ENCODE data around the gene TRPM3.

The TRPM3 gene

DNA sequence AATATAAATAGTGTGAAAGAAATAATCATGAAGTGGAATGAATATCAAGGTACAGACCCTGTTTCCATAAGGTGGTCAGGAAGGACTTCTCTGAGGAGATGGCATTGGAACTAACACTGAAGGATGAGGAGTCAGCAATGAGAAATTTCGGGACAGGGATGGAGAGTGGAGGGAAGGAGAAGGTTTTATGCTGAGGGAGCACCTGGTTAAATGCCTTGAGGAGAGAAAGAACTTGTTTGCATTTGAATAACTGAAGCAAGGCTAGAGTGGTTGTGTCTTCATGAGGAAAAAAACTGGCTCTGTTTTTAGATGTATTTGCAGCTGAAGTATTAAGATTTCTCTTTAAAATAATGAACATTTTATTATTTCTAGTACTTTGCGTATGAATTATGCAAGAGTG, 180.8 kb downstream of the TRPM3 start:
- DNase-seq, result no peak

DNA sequence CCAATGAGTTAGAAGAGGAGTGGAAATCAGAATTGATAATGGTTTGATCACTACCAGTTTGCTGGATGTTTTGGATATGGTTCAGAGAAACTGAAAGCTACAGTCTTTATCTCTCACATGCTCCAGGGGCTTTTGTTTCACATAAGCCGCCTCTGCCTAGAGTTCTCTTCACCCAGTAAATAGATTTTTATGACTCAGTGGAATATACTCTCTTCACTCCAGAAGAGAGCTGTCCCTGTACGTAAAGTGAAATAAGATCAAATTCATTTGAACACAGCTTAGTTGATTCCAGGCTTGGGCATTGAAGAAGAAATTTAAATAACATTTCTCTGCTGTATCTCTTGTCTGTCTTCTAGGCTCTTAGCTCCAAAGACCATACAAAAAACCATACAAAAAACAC, 184.9 kb downstream of the TRPM3 start:
- no peak for DNase-seq

DNA sequence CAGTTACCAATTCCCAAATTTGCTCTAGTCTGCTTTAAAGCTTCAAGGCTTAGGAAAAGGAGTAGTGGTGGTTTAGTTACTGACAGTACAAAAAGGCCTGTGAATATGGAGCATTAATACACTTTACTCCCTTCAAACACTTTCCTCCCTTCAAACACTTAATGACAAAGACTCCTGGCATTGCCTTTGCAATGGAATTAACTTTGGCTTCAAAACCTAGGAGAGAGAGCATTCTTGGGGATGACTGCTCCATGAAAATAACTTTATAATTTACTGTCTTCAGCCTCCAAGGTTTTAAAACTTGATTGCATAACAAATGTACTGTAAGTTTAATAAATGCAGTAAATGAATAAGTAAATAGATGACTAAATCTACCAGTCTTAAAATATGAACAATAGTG, 185.6 kb downstream of the TRPM3 start:
- no peak for DNase-seq

DNA sequence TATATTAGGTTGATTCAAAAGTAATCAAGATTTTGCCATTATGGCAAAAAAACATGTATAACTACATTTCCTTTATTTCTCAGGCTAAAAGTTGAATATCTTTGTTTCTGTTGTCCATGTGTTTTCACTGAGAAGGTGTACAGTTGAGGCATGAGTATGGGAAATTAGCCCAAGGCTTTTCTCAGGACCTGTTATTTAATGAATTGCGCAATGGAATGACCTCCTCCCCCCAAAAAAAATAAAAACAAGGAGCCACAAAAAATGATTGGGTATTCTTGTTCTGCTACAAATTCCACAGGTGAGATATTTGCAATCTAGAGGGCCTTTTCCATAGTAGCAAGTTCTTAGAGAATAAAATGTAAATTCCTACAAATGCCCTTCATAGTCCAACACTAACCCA, 186.8 kb downstream of the TRPM3 start:
- no peak for DNase-seq

DNA sequence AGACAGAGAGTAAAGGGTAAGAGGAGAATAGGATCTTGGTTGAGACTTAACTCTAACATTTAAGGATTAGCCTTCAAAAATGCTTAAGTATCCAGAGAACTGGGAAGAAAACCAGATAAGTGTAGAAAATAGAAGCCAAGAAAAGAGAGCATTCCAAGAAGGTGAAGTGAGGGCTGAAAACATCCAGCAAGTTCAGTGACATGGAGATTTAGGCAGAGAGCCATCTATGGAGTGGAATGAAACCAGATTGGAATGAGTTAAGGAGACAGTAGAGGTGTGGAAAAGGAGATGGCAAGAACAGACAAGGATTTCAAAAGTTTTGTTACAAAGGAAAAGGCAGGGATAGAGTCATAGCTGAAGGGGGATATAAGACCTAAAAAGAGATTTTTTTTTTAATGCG, 188.1 kb downstream of the TRPM3 start:
- no peak for DNase-seq

DNA sequence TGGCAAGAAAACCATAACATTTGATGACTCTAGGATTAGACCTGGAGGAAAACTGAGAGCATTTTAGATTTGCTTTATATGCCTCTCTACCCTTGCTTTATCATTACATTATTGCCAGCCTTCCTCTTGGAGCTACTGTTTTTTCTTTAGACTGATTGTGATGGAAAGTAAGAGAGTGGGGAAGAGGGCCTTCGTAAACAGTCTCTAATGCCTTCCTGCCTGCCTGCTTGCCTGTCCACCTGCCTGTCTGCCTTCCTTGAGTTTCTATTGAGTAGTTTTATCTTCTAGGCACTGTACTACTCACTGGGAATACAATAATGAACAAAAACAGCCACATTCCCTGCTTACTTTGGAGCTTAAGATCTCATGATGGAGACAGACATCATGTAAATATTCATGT, 189.3 kb downstream of the TRPM3 start:
- DNase-seq, result no peak

DNA sequence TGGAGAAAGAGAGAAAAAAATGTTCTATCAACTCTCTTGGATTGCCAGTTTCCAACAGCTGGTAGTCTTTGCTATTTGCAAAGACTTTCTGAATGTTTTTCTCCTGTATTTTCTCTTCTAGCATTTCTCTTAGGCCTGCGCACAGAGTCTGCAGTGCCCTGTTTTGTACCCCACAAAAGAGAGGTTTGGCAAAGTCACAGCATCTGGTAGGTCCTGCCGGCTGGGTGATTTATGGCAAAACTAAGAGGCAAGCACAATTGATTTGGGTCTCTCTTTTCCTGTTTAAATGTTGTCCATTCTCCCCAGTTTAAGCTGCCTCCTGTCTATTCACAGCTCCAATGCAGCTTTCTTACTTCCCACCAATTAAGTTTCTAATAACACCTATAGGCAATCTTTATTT, 193.9 kb downstream of the TRPM3 start:
- no peak for DNase-seq

DNA sequence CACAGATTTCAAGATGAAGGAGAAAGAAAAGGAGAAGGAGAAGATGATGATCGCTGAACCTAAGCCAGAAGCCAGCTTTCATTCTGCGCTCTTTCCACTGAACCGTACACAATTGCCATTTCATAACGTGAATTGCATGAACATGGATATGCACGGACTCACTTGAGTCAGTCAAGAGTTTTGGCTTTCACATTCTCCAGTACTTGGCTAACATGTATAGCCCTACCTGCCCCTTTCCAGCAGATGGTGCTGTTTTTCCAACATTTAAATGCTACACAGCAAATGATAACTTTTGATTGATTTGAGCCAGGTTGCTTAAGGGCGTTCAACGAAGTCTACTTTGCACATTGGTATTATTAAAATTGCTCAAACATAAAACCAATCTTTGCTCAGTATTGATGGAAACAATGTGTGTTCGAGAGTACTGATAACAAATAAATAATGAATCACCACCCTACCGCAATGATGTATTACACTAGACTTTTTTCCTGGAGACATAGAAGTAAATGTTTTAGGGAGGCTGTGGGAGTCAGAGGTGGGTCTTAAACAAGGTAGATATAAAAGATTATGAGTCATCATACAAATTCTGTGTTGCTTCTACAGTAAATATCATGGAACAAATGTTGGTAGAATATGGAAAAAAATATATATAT, 196.4 kb downstream of the TRPM3 start:
- DNase-seq, result peak; percentile 16

DNA sequence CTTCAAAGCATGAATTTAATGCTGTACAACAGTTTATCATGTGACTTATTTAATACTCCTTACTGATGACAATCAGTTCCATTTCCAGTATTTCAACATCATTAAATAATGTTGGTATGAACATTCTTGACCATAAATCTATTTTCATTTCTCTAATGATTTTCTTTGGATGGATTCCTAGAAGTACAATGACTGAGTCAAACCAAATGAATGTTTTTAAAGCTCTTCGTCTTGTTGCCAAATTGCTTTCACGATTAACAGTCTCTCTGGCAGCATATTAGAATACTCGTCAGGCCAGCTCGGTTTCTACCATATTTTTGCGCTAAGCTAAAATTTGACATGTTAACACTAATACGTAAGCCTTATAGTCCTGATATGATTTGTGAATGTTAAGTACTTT, 197.0 kb downstream of the TRPM3 start:
- DNase-seq, result no peak

DNA sequence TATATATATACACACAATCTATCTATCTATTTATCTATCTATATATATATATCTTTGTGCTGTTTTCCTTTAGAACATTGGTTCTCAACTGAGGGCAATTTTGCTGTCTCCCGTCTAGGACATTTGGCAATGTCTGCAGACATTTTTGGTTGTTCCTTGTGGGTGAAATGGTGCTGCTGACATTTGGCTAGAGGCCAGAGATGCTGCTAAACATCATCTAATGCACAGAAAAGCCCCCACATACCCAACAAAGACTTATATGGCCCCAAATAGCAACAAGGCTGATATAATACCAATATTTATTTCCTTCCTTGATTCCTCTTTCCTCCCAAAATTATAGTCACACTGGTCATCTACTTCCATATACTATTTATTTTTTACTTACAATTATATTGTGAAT, 197.5 kb downstream of the TRPM3 start:
- no peak for DNase-seq

DNA sequence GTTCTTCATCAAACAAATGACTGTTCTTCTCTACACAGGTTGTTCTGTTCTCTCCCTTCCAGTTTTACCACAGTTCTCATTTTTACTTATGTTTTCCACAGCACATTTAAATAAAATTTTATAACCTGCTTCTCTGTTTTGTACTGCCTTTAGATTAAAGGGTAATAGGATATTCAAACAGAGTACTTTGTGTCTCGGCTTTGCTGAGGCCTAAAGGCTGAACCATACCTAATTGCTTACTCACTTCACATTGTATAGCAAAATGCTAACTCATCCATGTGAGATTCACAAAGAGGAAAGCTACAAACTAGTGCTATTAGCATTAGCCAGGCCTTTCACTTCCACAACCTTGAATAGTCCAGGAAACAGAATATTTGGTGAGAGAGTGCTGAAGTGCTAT, 200.3 kb downstream of the TRPM3 start:
- no peak for DNase-seq

DNA sequence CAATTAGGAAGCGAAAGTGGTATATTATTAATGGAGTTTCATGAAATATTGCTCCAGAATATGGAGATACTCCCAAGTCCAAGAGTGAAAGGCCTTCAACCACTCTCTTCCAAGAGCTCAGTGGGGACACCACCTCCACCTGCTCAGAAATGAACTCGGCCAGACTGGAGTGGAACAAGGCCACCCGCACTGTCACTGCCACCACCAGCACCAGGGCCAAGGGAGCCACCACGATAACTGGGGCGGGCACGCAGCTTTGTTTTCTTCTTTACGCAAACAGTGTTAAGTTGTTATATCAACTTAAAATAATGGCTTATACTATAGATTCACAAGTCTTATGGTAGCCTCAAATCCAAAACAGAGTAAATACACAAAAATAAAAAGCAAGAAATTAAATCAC, 204.1 kb downstream of the TRPM3 start:
- DNase-seq, result no peak

DNA sequence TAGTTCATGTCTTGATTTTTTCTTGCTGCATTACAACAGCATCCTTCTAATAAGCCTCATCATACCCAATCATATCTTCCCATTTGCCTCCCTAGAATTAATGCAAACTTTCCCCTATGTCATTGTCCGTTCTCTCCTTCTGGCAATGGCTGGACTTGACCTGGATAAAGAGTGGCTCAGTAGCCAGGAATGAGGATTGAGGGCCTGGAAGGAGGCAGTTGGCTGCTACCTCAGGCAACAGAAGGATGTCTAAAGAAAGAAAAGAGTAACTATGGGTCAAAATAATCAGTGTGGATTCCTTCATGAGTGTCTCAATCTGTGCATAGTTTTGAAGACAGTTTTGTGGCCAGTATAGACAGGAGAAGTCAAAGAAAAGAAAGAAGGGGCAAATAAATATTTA, 209.6 kb downstream of the TRPM3 start:
- no peak for DNase-seq

DNA sequence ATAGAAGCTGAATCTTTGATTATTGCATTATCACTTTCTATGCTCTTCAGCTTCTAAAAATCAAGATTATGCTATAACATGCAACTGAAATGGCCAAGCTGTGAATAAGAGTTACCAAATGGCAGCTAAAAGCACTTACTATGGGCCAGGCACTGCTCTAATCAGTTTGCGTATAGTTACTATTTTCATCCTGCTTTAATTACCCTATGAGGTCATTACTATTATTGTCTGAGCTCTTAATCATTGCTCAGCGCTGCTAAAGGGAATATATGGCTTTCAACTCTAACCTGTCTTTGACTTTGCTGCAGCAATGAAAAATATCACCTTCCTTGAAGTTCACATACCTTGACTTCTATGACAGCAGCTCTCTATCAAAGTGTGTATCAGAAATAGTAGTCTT, 210.8 kb downstream of the TRPM3 start:
- no peak for DNase-seq

DNA sequence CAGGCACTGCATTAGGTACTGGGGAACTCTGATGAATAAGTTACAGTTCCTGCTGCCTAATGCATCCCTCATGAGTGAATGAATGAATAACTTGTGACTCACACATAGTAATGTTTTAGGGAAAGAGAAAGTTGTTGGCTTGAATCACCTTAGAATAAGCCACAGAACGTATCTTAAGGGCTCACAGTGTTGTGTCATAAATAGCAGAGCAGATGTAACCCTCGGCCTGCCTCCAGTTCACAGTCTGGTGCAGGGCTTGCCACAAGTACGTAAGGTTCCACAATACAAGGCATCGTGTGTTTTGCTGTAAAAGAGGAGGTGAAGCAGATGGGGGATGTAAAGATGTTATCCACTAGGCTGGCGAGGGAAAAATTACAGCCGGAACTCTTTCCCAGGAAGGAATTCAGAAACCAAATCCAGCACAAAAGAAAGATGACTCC, 218.7 kb downstream of the TRPM3 start:
- no peak for DNase-seq

DNA sequence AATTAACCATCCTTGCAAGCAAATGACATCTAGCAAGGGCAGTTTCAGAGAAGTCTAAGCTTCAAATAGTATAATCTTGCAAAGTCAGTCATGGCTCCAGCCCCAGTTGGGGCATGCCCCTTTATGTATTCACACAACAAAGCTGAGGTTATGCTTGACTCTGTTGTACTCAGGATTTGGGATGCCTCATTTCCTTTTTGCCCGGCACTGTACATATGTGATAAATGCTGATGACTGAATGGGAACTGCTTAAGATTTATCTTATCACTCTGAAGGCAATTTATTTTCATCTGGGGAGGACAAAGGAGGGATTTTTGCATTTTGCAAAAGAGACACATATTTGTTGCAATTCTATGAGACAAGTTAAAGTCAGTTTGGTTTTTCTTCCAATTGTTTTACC, 219.2 kb downstream of the TRPM3 start:
- DNase-seq, result no peak

DNA sequence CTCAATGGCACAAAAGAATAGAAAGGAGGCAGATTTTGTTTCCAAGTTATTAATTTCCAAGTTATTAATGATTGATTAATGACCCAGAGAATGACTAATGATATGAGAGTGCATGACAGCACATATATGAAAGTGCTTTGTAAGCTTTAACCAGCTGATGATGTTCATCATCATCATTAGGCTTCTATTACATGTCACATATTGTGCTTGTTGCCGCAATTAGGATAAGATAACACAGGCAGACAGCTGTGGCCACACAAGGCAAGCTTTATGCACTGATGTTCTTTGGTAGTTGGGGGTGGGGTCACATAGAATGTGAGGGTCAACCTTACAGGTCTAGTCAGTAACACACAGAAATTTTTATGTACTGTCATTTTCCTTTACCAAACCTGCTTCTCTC, 219.7 kb downstream of the TRPM3 start:
- DNase-seq, result no peak

DNA sequence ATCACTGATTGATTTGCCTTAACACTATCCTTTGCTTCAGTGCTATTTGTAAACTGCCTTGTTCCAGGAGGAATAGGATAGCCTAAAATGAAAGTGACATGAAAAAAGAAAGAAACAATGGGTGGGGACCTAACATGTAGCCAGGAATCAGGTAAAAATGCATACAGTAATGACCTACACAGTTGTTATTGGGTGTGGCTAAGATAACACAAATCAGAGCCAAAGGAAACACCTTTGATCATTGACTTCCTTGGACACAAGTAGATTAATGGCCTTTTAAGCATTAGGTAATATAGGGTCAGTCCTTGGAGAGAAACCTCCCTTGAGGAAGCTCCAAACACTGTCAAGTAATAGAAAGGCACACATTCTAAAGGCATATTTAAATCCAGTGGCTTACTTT, 220.4 kb downstream of the TRPM3 start:
- DNase-seq, result no peak

DNA sequence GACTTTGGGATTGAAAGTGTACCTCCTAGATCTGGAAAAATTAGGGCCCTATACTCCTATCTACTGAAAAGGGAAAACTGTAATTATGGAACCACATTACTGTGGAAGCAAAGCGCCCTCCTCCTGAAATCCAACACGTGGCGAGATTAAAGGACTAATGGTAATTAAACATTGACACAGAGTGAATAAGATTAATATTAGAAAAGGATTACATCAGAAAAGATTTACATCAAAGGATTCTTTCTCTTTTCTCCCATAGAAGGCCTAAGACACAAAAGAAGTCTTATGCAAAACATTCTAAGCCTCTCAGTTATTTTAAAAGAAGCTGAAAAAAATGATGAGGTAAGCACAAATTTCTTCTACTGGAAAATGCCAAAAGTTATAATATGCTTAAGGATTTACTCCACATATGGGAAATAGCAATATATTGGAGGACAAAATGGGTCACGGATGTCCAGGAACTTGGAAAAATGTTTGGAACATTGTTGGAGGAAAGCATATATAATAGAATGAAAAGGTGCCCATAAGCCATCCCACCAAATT, 227.8 kb downstream of the TRPM3 start:
- no peak for DNase-seq

DNA sequence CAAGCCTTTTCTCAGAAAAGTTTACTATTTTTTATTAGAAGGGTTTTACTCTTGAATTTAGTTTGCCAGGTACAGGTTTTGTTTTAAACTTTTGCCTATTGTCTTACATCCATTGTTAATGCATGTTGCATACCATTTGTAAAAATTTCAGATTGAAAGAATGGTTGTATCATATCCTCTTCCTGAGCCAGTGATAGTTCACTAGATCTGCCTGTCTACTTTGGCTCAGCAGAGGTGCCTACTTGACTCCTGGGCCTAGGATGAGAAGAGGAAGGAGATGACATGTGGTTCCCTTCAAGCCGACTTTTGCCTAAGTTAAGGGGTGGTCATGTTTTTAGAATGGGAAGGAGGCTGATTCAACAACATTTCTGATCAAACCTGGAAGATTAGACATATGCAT, 232.9 kb downstream of the TRPM3 start:
- DNase-seq, result no peak

DNA sequence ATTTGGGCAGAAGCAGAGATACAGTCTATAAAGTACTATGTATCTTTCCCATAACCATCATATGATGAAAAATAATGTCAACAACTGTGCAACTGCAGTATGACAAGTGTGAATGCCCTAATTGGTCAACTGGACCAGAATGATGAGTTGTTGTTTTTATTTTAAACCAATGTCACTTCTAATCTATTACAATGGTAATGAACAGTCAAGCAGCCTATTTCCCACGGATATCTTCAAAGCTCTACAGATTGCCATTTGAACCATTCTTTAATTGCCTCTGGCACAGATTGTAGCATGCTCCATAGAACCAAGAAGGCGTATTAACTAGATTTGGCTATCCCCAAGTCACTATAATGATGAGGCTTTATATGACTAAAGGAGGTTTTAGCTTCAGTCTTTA, 233.6 kb downstream of the TRPM3 start:
- no peak for DNase-seq

DNA sequence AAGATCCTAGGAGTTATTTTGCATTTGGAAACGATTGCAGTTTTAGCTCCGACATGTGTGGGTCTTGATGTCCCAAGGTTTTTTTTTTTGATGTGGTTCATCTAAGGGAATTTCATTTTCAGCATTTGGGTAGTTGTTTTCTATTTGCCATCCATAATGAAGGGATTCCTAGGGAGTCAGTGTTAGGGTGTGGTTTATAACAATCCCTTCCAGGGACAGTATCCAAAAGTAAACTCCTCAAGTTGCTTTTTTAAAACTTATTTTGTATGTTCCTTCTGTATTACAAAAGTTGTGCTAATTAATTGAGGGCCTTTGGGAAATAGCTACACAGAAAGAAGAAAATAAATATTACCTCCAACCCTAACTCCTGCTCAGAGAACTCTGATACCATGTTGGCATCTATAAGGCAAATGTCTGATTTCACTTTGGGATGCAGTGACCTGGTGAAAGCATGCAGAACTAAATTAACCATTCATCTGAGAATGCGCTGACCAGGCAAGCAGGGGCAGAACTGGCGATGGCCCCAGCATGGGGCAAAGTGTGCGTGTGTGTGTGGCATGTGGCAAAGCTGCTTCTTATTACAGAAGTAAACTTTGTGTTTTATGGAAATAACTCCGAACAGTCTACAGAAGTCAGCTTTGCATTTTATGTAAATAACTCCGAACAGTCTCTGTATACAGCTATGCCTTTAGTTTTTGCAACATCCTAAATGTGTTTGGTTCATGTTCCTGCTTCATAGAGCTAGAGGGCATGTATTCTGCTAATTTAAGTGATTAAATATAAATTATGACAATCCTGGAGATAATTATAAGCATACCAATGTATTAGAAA, 237.2 kb downstream of the TRPM3 start:
- DNase-seq, result no peak

DNA sequence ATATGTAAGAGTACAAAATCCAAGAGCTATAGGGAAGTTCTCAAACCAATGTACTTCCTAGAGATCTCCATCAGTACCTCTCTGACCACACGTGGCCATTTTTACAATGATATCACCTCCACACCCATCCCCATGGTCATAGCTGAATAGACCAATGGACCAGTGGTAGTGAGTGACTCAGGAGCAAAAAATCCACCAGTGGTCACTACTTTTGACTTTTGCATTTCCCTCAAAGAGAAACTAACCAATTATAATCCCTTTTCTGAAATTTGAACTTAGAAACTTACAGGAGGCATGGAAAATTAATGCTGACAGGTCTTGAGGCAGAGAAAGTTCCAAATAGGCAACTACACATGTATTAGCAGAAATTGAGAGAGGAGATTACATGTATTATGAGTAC, 238.4 kb downstream of the TRPM3 start:
- DNase-seq, result no peak

DNA sequence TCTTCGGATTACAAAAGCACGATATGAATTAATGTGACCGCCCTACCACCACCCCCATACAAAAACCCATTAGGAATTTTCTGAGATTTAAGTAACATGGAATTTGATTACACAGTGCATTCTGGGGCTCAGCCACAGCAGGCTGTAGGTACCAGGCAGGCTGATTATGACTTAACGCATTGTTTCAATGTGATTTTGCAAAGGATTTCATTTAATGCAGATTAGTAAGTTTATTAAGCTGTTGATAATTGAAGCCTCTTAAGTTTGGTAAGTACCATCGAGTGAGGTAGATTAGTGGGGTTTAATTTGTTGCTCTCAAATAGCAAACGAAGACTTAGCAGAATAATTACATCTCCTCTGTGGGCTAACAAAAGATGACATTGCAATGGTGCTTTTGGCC, 240.1 kb downstream of the TRPM3 start:
- no peak for DNase-seq

DNA sequence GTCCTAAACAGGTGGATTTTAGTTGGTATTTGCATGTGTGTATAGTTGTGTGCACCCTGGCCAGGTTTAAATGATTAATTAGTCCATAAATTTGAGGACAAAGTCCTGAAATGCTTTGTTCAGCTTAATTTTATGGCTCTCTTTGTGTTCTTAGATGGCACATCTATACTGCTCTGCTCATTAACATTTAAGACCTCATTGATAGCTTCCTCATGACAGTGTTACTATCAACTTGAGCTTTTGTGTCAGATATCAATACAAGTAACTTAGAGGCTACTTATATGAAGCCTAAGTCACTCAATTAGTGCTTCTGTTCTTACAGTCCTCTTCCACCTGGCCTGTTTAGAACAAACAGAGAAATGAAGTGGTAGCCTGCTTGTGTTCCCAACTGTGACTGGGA, 240.9 kb downstream of the TRPM3 start:
- DNase-seq, result no peak

All from CD4-positive, alpha-beta T cell treated with Interleukin-21 for 1 hour (primary cell).